SK-N-SH (cell line): ENCODE results near the gene SPTBN2. TPM values are rescaled to one million over a fixed set of nuclear protein-coding genes. Genes with fewer than 3 reads are reported as not detected.

ENCODE experiments used
- CTCF ChIA-PET: fragments of 300-600, 350-600 bp; formaldehyde crosslinking; extraction: SDS; loops from one replicate; lab custom pipeline; 2021; lab: Yijun Ruan, JAX
- POLR2A ChIA-PET: fragments of 350-600 bp; sonication (Branson Sonifier 250); formaldehyde crosslinking; extraction: SDS; loops from one replicate; lab custom pipeline; 2020; ENCODE audit warnings: antibody characterized with exemption, inconsistent platforms; lab: Yijun Ruan, JAX
- DNase-seq: peaks from one replicate; pipeline ENCODE4 v3.0.0; 2012
- H2AFZ ChIP-seq: fragments of 200-600 bp; sonication (generic); 2 replicates; pipeline ENCODE4 v1.8.1; 2016; ENCODE audit warnings: antibody characterized with exemption, mild to moderate bottlenecking, low read depth
- H3F3A ChIP-seq: fragments of 200-600 bp; sonication (generic); replicated peaks from 2 replicates; pipeline ENCODE3; 2016; ENCODE audit warnings: antibody characterized with exemption, mild to moderate bottlenecking; ENCODE audit not compliant: insufficient read depth
- H3K27ac ChIP-seq, 2 experiments: fragments of 200-500 bp in 1 of 2; fragments of 200-600 bp in 1 of 2; sonication (Bioruptor generic) in 1 of 2; sonication (generic), shearing (Covaris generic) in 1 of 2; 2 replicates each; pipeline versions ENCODE4 v1.5.1 to v1.6.1; 2014 to 2016; ENCODE audit warnings: low read depth in 2 of 2, inconsistent platforms in 1 of 2, low read length in 1 of 2, mild to moderate bottlenecking in 1 of 2, mixed read lengths in 1 of 2
- H3K27me3 ChIP-seq: fragments of 200-600 bp; sonication (generic), shearing (Covaris generic); 2 replicates; pipeline ENCODE4 v1.6.1; 2016; ENCODE audit warnings: mixed run types; ENCODE audit not compliant: insufficient read depth
- H3K36me3 ChIP-seq, 2 experiments: fragments of 200-500 bp in 1 of 2; fragments of 200-600 bp in 1 of 2; sonication (Bioruptor generic) in 1 of 2; sonication (generic) in 1 of 2; replicated peaks in 1 of 2; 2 replicates each; pipeline versions ENCODE3 to v1.5.1; 2014 to 2016; ENCODE audit warnings: low read length in 1 of 2, mild to moderate bottlenecking in 1 of 2; ENCODE audit not compliant: insufficient read depth in 2 of 2, control insufficient read depth in 1 of 2
- H3K4me1 ChIP-seq, 2 experiments: fragments of 200-500 bp in 1 of 2; fragments of 200-600 bp in 1 of 2; sonication (Bioruptor generic) in 1 of 2; sonication (generic), shearing (Covaris generic) in 1 of 2; 2 replicates each; pipeline versions ENCODE4 v1.5.1 to v1.6.1; 2014 to 2016; ENCODE audit warnings: low read depth in 1 of 2, low read length in 1 of 2, mixed run types in 1 of 2; ENCODE audit not compliant: insufficient read depth in 2 of 2, control insufficient read depth in 1 of 2
- H3K4me2 ChIP-seq: fragments of 200-600 bp; sonication (generic), shearing (Covaris generic); 2 replicates; pipeline ENCODE4 v1.6.1; 2017; ENCODE audit warnings: mixed run types
- H3K4me3 ChIP-seq, 2 experiments: fragments of 200-500 bp in 1 of 2; fragments of 200-600 bp in 1 of 2; sonication (Bioruptor generic) in 1 of 2; sonication (generic), shearing (Covaris generic) in 1 of 2; 2 replicates each; pipeline versions ENCODE4 v1.5.1 to v1.8.1; 2014 to 2016; ENCODE audit warnings: low read depth in 2 of 2, inconsistent platforms in 1 of 2, low read length in 1 of 2, mild to moderate bottlenecking in 1 of 2, mixed read lengths in 1 of 2, moderate library complexity in 1 of 2
- H3K79me2 ChIP-seq: fragments of 200-600 bp; sonication (generic); 2 replicates; pipeline ENCODE4 v1.8.1; 2017; ENCODE audit warnings: mild to moderate bottlenecking; ENCODE audit not compliant: insufficient read depth
- H3K9ac ChIP-seq: fragments of 200-600 bp; sonication (generic); 2 replicates; pipeline ENCODE4 v1.6.1; 2017; ENCODE audit warnings: mixed run types
- H3K9me2 ChIP-seq: fragments of 200-600 bp; sonication (generic); 2 replicates; pipeline ENCODE4 v1.6.1; 2017; ENCODE audit warnings: mixed run types
- H3K9me3 ChIP-seq: fragments of 200-600 bp; sonication (generic); 2 replicates; pipeline ENCODE4 v1.6.1; 2017; ENCODE audit warnings: mixed run types, mild to moderate bottlenecking, moderate library complexity
- H4K20me1 ChIP-seq: fragments of 200-600 bp; sonication (generic); 2 replicates; pipeline ENCODE4 v1.6.1; 2017; ENCODE audit warnings: mild to moderate bottlenecking, mixed run types; ENCODE audit not compliant: insufficient read depth
- CHD2 ChIP-seq: fragments of 150-350 bp; IDR thresholded peaks from 2 replicates; pipeline ENCODE4 v1.6.1; 2018; ENCODE audit warnings: low read length; ENCODE audit not compliant: partially characterized antibody
- FOXJ3 ChIP-seq: sonication (generic); formaldehyde crosslinking; IDR thresholded peaks from 2 replicates; pipeline ENCODE4 v1.5.1; 2020; ENCODE audit warnings: mild to moderate bottlenecking, missing genetic modification reagents
- GATA2 ChIP-seq: sonication (generic); formaldehyde crosslinking; IDR thresholded peaks from 2 replicates; pipeline ENCODE4 v1.5.0; 2020; ENCODE audit warnings: mild to moderate bottlenecking, missing genetic modification reagents
- IRF3 ChIP-seq: fragments of 150-350 bp; IDR thresholded peaks from 2 replicates; pipeline ENCODE4 v1.6.1; 2016; ENCODE audit warnings: mild to moderate bottlenecking, low read depth, low read length
- MAX ChIP-seq: IDR thresholded peaks from 2 replicates; pipeline ENCODE4 v1.4.0; 2012; ENCODE audit warnings: low read depth
- MXI1 ChIP-seq: IDR thresholded peaks from 2 replicates; pipeline ENCODE4 v1.6.1; 2012; ENCODE audit warnings: mild to moderate bottlenecking, low read depth, low read length, improper control_type of control experiment
- NRF1 ChIP-seq: IDR thresholded peaks from 2 replicates; pipeline ENCODE4 v1.6.1; 2012; ENCODE audit warnings: low read depth, mild to moderate bottlenecking, low read length
- POLR2AphosphoS5 ChIP-seq: IDR thresholded peaks from 2 replicates; pipeline ENCODE4 v1.6.1; 2012; ENCODE audit warnings: low read depth, low read length
- RAD21 ChIP-seq: IDR thresholded peaks from 2 replicates; pipeline ENCODE4 v1.6.1; 2012; ENCODE audit warnings: mild to moderate bottlenecking, low read length
- REST ChIP-seq: IDR thresholded peaks from 2 replicates; pipeline ENCODE4 v1.6.1; 2012; ENCODE audit warnings: mild to moderate bottlenecking, low read depth, low read length, moderate library complexity
- RFX5 ChIP-seq: IDR thresholded peaks from 2 replicates; pipeline ENCODE4 v1.6.1; 2012; ENCODE audit warnings: mild to moderate bottlenecking, improper control_type of control experiment, low read length
- SIN3A ChIP-seq: IDR thresholded peaks from 2 replicates; pipeline ENCODE4 v1.6.1; 2012; ENCODE audit warnings: low read depth, mild to moderate bottlenecking, low read length, moderate library complexity, borderline replicate concordance
- SMC3 ChIP-seq: IDR thresholded peaks from 2 replicates; pipeline ENCODE4 v1.6.1; 2012; ENCODE audit warnings: low read depth, low read length, improper control_type of control experiment
- TAF1 ChIP-seq: IDR thresholded peaks from 2 replicates; pipeline ENCODE4 v1.6.1; 2012; ENCODE audit warnings: low read depth, mild to moderate bottlenecking, low read length, moderate library complexity, borderline replicate concordance
- TCF12 ChIP-seq: IDR thresholded peaks from 2 replicates; pipeline ENCODE4 v1.4.0; 2012
- YY1 ChIP-seq: IDR thresholded peaks from 2 replicates; pipeline ENCODE4 v1.4.0; 2012; ENCODE audit warnings: low read depth, mild to moderate bottlenecking
- ZBTB33 ChIP-seq: IDR thresholded peaks from 2 replicates; pipeline ENCODE4 v1.4.0; 2012; ENCODE audit warnings: low read depth, borderline replicate concordance
- WGBS: methylation state at CpG from one replicate; pipeline ENCODE4 v1.1.6; 2017; ENCODE audit warnings: low lambda C conversion rate; 5-methylcytosine and 5-hydroxymethylcytosine counted together
- polyA plus RNA-seq, 3 experiments: library from polyadenylated mRNA; depleted of rRNA; stranded (reverse); fragments of >200 nt; gene quantifications; 2 replicates each; pipeline ENCODE4 v1.2.3, GENCODE V29; 2012

The SPTBN2 gene
- polyA plus RNA-seq, 1 of the 3 experiments (the other 2 are of a cell fraction), result 19.7 TPM

- Histone ChIP-seq H2AFZ (no peak overlapping the region), H3K36me3 (peaks cover 0 to 34% of the 10 kb centered on the region in 2 experiments), H3K4me3 (no peak overlapping the region), H3K4me1 (no peaks in the 10 kb centered on the region), H3K9me2 (no peaks in the 10 kb centered on the region), H3F3A (no peaks in the 10 kb centered on the region), H3K9me3 (no peaks in the 10 kb centered on the region), H3K9ac (no peak overlapping the region), H4K20me1 (no peaks in the 10 kb centered on the region), H3K4me2 (no peak overlapping the region), H3K79me2 (no peaks in the 10 kb centered on the region), H3K27ac (no peak overlapping the region), H3K27me3 (no peaks in the 10 kb centered on the region)
- TF ChIP-seq TAF1, result no peak
- TF ChIP-seq MXI1, result no peak
- TF ChIP-seq TCF12, result no peak
- TF ChIP-seq RFX5, result no peak
- no peak for TF ChIP-seq REST
- TF ChIP-seq SIN3A, result no peak
- no peak for TF ChIP-seq NRF1
- no peak for TF ChIP-seq MAX
- no peak for TF ChIP-seq FOXJ3 (CRISPR knock-in tag)
- no peak for TF ChIP-seq POLR2AphosphoS5
- TF ChIP-seq YY1, result no peak
- no peak for DNase-seq
- ChIA-PET CTCF (interaction anchor here (1.0 to 6.6 kb wide), 5 partner anchors 12 to 283 kb away, joined by 3 to 52 read pairs (median 6); partner anchors contain the start of gene C11orf86), POLR2A (no interaction called here)
- WGBS, result 98% methylated on average over 18 of the region's 18 CpGs
Observed at GRCh38 chr11:66692446-66692845, 36.6 kb downstream of the SPTBN2 start.

GRCh38 chr11:66691311-66691980 lies 37.6 kb downstream of the SPTBN2 start:
- H4K20me1 ChIP-seq, result no peaks in the 10 kb centered on the region
- no peak for DNase-seq
- H3K9me2 ChIP-seq, result no peaks in the 10 kb centered on the region
- ChIA-PET POLR2A (no interaction called here), CTCF (interaction anchor here (1.3 to 6.2 kb wide), 4 partner anchors 11 to 142 kb away, joined by 3 to 52 read pairs (median 16); partner anchors contain the start of gene RBM4B)
- no peak overlapping the region for H3K27ac ChIP-seq
- no peaks in the 10 kb centered on the region for H3K9me3 ChIP-seq
- H3K79me2 ChIP-seq, result no peaks in the 10 kb centered on the region
- no peak overlapping the region for H3K4me2 ChIP-seq
- no peaks in the 10 kb centered on the region; a peak in 1 of 4 replicates for H3K4me1 ChIP-seq
- 89% methylated on average over 12 of the region's 38 CpGs for WGBS
- H3K9ac ChIP-seq, result no peak overlapping the region
- TF ChIP-seq RAD21, result no peak
- TF ChIP-seq MXI1, result no peak
- TF ChIP-seq CHD2, result no peak
- no peak for TF ChIP-seq SMC3
- TF ChIP-seq ZBTB33, result no peak
- no peak for TF ChIP-seq POLR2AphosphoS5
- TF ChIP-seq IRF3, result no peak
- no peak for TF ChIP-seq GATA2 (CRISPR knock-in tag)
- no peaks in the 10 kb centered on the region for H3K27me3 ChIP-seq
- peaks cover 0 to 29% of the 10 kb centered on the region in 2 experiments for H3K36me3 ChIP-seq
- H3K4me3 ChIP-seq, result no peak overlapping the region
- no peaks in the 10 kb centered on the region for H3F3A ChIP-seq
- no peak overlapping the region for H2AFZ ChIP-seq
